NCI-H774 (cell line): Measurements from ENCODE around the gene NXPH3.

Experiments
- DNase-seq: peaks from one replicate; lab custom pipeline; 2025; lab: John Stamatoyannopoulos, UW

The NXPH3 gene

GRCh38 chr17:49576088-49576916, 631 bp downstream of the NXPH3 start:
- DNase-seq: peak; percentile 5

GRCh38 chr17:49576917-49577649, 1.4 kb downstream of the NXPH3 start:
- DNase-seq: no peak

GRCh38 chr17:49577650-49577934, 1.9 kb downstream of the NXPH3 start:
- no peak for DNase-seq

- no peak for DNase-seq
These were observed 2.3 kb downstream of the NXPH3 start for GRCh38 chr17:49577963-49578362.

- no peak for DNase-seq
These were observed 2.7 kb downstream of the NXPH3 start for GRCh38 chr17:49578414-49578813.

GRCh38 chr17:49578952-49579500, 3.4 kb downstream of the NXPH3 start:
- DNase-seq: no peak

GRCh38 chr17:49579522-49579921, 3.9 kb downstream of the NXPH3 start:
- no peak for DNase-seq

GRCh38 chr17:49580055-49580721, 4.5 kb downstream of the NXPH3 start:
- DNase-seq: no peak

GRCh38 chr17:49580981-49581647, 5.4 kb downstream of the NXPH3 start:
- DNase-seq: no peak

GRCh38 chr17:49581648-49581998, 6.0 kb downstream of the NXPH3 start:
- DNase-seq: no peak

GRCh38 chr17:49582055-49582722, 6.5 kb downstream of the NXPH3 start:
- no peak for DNase-seq

GRCh38 chr17:49582789-49583188, 7.1 kb downstream of the NXPH3 start:
- DNase-seq: no peak

- DNase-seq: no peak
These were observed 7.6 kb downstream of the NXPH3 start for GRCh38 chr17:49583226-49583625.

GRCh38 chr17:49583889-49584288, 8.2 kb downstream of the NXPH3 start:
- no peak for DNase-seq

- DNase-seq: no peak
These were observed 9.9 kb downstream of the NXPH3 start for GRCh38 chr17:49585422-49586027.

GRCh38 chr17:49587366-49588073, 11.8 kb downstream of the NXPH3 start:
- no peak for DNase-seq

- no peak for DNase-seq
These were observed 12.6 kb downstream of the NXPH3 start for GRCh38 chr17:49588312-49588711.

GRCh38 chr17:49588726-49589576, 13.3 kb downstream of the NXPH3 start:
- no peak for DNase-seq

- DNase-seq: no peak
These were observed 13.9 kb downstream of the NXPH3 start for GRCh38 chr17:49589577-49589927.

GRCh38 chr17:49590874-49591273, 15.2 kb downstream of the NXPH3 start:
- DNase-seq: no peak
